NCI-H2171 treated with DMSO at 0.1 percent for 48 hours (cell line): ENCODE data around the gene EPGN.
A peak's percentile ranks its signal among the peaks of the same experiment; 100 is the strongest.
"Not testable (repeated sequence)": the region's sequence is repeated elsewhere in the genome, so short reads cannot be mapped to it uniquely, and the experiment has no call there.

Source experiments
- DNase-seq: peaks from one replicate; lab custom pipeline; 2025; lab: John Stamatoyannopoulos, UW

Gene EPGN

DNA sequence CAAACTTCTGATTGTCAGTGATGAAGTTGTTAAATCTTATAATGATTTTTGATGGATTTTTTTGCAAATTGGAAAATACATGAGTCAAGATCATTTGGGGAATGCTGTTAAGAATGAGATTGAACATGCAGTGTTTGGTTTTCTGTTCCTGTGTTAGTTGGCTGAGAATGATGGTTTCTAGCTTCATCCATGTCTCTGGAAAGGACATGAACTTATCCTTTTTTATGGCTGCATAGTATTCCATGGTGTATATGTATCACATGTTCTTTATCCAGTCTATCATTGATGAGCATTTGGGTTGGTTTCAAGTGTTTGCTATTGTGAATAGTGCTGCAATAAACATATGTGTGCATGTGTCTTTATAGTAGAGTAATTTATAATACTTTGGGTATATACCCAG lies 32.2 kb downstream of the EPGN start:
- DNase-seq, result not testable (repeated sequence)

DNA sequence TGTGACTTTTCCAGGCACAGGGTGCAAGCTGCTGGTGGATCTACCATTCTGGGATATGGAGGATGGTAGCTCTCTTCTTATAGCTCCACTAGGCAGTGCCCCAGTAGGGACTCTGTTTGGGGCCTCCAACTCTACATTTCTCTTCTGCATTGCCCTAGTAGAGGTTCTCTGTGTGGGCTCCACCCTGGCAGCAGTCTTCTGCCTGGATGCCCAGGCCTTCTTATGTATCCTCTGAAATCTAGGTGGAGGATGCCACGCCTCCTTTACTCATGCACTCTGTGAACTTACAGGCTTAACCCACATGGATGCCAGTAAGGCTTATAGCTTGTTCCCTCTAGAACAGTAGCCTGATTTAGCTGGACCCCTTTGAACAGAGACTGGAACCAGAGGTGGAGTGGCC lies 35.8 kb downstream of the EPGN start:
- no peak for DNase-seq

GRCh38 chr4:74353858-74354257 lies 45.6 kb downstream of the EPGN start:
- DNase-seq, result no peak

DNA sequence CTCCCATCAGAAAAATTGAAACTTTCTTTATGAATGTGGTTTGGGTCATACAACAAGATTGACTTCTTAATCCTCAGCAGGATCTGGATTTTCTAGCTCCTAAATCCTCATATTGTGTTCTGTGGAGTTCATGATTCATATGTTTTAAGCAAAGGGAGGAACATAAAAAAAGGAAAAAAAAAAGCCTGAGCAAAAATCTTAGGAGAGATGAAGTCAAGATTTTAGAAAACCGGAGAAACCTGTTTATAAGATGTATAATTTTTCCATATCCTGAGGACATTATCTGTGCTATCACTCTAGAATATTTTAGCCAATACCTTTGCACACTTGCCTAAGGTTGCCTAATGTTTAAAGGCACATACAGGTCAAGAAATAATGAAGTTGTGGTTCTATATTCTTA lies 49.7 kb downstream of the EPGN start:
- DNase-seq, result no peak

- no peak for DNase-seq
Observed at GRCh38 chr4:74361671-74362070, 53.4 kb downstream of the EPGN start.

- no peak for DNase-seq
Observed at GRCh38 chr4:74362347-74362746, 54.1 kb downstream of the EPGN start.

DNA sequence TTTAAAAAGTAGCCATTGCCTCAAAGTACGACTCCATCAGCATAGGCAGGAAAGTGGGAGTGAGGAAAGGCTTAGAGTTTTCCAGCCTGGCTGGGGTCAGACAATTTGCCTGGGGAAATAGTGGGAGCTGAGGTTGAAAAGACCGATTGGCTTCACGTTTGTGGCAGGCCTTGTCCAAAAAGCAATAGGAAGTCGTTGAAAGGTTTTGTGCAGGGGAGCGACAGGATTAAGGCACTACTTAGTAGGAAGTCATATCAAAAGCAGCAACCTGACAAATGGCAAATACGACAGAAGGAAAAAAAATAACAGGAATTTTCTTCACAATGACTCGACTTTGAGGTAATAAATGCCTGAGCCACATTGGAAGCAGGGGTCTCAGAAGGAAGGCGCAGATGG lies 56.0 kb downstream of the EPGN start:
- DNase-seq, result no peak

DNA sequence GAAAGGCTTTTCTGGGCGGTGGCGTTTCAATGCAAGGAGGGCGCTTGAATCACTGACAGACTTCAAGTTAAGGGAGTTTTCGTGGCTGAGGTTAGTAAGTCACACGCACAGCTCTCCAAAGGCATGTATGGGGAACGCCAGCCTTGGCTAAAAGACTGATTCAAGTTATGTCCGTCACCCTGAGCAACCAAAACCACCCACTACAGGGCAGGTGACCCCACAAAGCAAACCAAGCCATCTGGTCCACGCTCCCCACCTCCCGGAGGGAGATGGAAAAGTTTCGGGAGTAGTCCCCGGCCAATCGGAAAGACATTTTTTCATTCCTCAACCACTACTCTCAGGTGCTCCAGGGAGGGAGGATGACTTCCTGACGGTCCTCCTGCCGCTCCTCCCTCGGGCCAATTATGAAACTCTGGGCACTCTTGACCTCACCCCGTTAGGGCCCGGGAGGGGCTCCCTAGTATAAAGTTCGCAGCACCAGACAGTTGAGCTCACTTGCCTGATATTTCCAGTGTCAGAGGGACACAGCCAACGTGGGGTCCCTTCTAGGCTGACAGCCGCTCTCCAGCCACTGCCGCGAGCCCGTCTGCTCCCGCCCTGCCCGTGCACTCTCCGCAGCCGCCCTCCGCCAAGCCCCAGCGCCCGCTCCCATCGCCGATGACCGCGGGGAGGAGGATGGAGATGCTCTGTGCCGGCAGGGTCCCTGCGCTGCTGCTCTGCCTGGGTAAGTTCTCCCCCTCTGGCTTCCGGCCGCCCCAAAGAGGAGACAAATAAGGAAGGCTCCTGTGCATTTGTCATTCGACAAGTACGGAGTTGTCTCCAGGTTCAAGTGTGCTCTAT lies 56.6 kb downstream of the EPGN start, which contains the start of gene EREG:
Gene EREG, plus strand, starts transcription at position 494 of the 840 bp plus-strand sequence. Its CDS starts 164 bp downstream, at position 658.
- DNase-seq, result no peak

- DNase-seq, result peak; percentile 34
Observed at GRCh38 chr4:74365761-74366160, 57.5 kb downstream of the EPGN start.
